ENCODE results near the gene GNPTG. TPM values are rescaled to one million over a fixed set of nuclear protein-coding genes. Genes with fewer than 3 reads are reported as not detected.

GNPTG gene
- total RNA-seq, 2 donors from 2014 or later, result 31.8 to 46.7 TPM

DNA sequence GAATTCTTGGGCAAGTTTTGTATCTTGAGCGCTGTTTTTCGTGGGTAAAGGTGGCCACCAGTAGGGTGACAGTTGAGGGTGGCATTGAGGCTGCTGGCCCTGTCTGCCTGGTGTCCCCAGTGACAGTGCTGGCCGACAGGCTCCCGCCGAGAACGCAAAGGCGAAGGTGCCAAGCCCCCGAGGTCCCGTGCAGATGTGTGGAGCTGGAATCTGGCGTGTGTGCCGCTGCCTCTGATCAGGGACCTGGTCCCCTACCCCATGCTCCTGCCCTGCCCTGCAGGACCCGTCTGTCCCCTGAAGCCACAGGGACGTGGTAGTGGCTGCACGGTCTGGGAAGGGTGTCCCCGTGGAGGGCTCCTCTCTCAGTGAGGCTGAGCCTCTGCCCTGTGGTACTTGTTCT is 38.8 kb upstream of the GNPTG start:
- Histone ChIP-seq H3K36me3 (peaks cover 40% of the 10 kb centered on the region), H3K4me3 (no peak overlapping the region), H3K9me3 (no peaks in the 10 kb centered on the region), H3K4me1 (peaks cover 0 to 36% of the 10 kb centered on the region in 2 donors), H3K27ac (peak overlapping the region in 1 of 2 donors; percentile 81), H3K27me3 (no peaks in the 10 kb centered on the region)
- no peak for DNase-seq (ENCODE audit: low spot score)
- TF ChIP-seq, protein P1, sequence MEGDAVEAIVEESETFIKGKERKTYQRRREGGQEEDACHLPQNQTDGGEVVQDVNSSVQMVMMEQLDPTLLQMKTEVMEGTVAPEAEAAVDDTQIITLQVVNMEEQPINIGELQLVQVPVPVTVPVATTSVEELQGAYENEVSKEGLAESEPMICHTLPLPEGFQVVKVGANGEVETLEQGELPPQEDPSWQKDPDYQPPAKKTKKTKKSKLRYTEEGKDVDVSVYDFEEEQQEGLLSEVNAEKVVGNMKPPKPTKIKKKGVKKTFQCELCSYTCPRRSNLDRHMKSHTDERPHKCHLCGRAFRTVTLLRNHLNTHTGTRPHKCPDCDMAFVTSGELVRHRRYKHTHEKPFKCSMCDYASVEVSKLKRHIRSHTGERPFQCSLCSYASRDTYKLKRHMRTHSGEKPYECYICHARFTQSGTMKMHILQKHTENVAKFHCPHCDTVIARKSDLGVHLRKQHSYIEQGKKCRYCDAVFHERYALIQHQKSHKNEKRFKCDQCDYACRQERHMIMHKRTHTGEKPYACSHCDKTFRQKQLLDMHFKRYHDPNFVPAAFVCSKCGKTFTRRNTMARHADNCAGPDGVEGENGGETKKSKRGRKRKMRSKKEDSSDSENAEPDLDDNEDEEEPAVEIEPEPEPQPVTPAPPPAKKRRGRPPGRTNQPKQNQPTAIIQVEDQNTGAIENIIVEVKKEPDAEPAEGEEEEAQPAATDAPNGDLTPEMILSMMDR (IDR thresholded peaks at IDR 0.05), result no peak

DNA sequence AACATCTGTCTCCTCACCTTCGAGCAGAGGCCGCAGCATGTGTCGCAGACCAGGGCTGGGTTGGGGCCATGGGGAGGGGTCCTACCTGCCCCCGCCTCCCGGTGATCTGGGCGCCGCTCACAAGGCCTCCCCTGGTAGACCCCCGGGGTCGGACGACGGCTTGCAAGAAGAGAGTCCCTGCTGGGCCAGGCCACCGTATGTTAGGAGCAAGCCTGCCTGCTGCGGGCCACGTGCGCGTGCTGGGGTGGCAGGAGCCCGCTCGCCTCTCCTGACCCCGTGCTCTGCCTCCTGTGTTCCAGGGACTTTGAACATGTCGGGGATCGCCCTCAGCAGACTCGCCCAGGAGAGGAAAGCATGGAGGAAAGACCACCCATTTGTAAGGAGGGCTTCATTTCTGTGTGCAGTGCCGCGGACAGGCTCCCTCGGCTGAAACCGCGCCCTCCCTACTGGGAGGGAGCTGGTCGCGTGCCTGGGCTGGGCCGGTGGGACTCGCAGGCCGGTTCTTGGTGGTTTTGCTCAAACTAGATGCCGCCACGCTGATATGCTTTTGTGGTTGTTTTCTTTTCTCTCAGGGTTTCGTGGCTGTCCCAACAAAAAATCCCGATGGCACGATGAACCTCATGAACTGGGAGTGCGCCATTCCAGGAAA is 37.9 kb upstream of the GNPTG start:
- no peaks in the 10 kb centered on the region for H3K27me3 ChIP-seq
- no peaks in the 10 kb centered on the region for H3K9me3 ChIP-seq
- TF ChIP-seq, protein P1 (IDR thresholded peaks at IDR 0.05), result no peak
- DNase-seq (ENCODE audit: low spot score), result no peak
- peaks cover 0 to 36% of the 10 kb centered on the region in 2 donors for H3K4me1 ChIP-seq
- H3K36me3 ChIP-seq, result peaks cover 50% of the 10 kb centered on the region
- H3K27ac ChIP-seq, result no peak overlapping the region
- H3K4me3 ChIP-seq, result no peak overlapping the region

DNA sequence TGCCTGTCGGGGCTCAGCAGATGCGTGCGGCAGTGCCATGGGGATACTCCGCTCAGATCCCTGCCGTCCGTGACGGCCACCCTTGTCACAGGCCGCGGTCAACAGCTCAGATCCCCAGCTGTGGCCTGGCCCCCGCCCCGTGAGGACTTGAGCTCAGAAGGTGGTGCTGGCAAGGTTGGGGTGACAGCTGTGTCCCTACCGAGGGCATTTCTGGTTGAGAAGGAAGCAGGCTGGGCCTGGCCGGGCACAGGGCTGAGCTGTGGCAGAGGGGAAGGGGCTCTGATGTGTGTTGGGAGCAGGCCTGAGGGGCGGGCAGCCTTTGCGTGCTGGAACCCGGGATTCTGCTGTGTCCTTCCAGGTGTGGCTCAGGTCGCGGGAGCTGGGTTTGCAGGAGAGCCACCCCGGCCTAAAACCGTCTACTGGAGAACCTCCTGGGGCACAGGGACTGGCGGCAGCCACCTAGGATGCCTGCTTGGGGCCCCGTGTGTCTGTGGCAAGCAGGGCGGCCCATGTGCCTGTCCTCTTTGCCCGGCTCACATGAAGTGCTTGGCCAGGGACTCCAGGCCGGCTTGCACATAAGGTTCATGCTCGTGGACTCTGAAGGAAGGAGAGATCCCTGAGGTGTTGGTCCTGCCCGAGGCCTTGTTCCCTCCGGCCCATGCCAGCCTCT is 37.2 kb upstream of the GNPTG start:
- no peak for DNase-seq (ENCODE audit: low spot score)
- Histone ChIP-seq H3K36me3 (peaks cover 56% of the 10 kb centered on the region), H3K27me3 (no peaks in the 10 kb centered on the region), H3K9me3 (no peaks in the 10 kb centered on the region), H3K4me3 (no peak overlapping the region), H3K4me1 (peaks cover 0 to 36% of the 10 kb centered on the region in 2 donors), H3K27ac (no peak overlapping the region)
- TF ChIP-seq, protein P1 (IDR thresholded peaks at IDR 0.05), result no peak

DNA sequence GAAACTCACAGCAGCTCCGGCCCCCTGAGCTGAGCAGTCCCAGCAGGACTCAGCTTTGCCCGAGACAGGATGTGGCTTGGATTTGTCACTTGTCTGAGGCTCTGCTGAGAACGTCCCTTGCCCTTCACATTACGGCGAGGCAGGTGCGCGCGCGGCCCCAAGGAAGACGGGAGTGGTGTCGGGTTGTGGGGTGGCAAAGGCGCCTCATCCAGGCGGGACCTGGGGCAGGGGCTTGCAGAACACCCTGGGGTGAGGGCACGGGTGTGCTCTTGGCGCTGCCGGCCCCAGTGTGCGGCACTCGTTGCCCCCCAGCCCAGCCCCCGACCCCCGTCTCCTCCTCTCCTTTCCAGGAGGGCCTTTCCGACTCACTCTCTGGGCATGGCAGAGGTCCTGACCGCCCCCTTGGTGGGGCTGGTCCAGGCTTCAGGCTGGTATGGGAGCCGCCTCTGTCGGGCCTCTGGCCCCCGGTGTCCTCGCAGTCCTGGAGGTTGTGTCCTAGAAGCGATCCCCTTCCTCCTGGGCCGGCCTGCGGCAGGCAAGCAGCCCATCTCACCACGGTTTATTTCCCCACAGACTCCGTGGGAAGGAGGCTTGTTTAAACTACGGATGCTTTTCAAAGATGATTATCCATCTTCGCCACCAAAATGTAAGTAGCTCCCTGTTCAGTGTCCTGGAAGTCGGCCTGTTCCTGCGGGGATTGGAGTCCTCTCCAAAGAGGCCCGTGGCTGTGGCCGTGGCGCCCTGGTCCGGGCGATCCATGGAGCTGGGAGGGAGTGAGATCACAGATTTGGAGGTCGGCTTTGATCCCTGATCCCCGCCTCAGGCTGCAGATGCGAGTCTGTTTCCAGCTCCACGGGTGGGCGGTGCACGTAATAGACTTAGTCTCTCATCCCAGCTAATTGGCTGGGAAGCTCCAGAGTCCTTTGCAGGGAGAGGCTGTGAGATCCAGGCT is 36.4 kb upstream of the GNPTG start:
- Histone ChIP-seq H3K4me3 (no peak overlapping the region), H3K9me3 (no peaks in the 10 kb centered on the region), H3K4me1 (peaks cover 0 to 34% of the 10 kb centered on the region in 2 donors), H3K27me3 (no peaks in the 10 kb centered on the region), H3K36me3 (peaks cover 65% of the 10 kb centered on the region), H3K27ac (no peak overlapping the region)
- TF ChIP-seq, protein P1 (IDR thresholded peaks at IDR 0.05), result no peak
- no peak for DNase-seq (ENCODE audit: low spot score)

DNA sequence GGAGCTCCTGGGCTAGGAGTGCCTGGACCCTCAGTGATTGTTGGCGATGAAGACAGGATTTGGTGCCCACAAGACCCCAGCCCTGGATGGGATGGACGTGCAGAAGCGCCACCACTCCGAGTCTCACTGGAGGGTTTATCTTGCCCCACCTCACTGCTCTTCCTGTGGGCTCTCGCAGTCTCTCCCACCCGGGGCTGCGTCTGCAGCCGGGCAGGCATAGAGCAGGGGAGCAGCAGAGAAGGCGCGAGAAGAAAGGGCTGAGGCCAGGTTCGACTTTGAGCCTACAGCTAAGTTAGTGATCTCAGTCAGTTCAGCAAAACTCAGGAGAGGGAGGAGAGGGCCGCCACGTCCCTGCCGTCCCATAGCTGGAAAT is 35.7 kb upstream of the GNPTG start:
- Histone ChIP-seq H3K4me1 (peaks cover 0 to 28% of the 10 kb centered on the region in 2 donors), H3K9me3 (no peaks in the 10 kb centered on the region)
- DNase-seq (ENCODE audit: low spot score), result no peak

More for the DNA sequence above, 35.7 kb upstream of the GNPTG start:
- peaks cover 71% of the 10 kb centered on the region for H3K36me3 ChIP-seq
- no peaks in the 10 kb centered on the region for H3K27me3 ChIP-seq
- TF ChIP-seq, protein P1 (IDR thresholded peaks at IDR 0.05), result no peak
- H3K27ac ChIP-seq, result no peak overlapping the region
- H3K4me3 ChIP-seq, result no peak overlapping the region

Data from right atrium auricular region (tissue), 2 donors.